Activated naive CD4-positive, alpha-beta T cell treated with anti-CD3 and anti-CD28 coated beads, Interleukin-2, amount 50 U/mL, for 72 hours (primary cell): ENCODE measurements around the gene NEK9. TPM values are rescaled to one million over a fixed set of nuclear protein-coding genes. Genes with fewer than 3 reads are reported as not detected.

Experiments
- ATAC-seq, 2 donors: fragments of 150-1000 bp; cut with Tn5 transposase; 2 replicates each; pipeline ENCODE4 v1.10.0; 2021; ENCODE audit warnings: mild to moderate bottlenecking in 2 of 2, moderate library complexity in 2 of 2
- DNase-seq, 2 donors: peaks; one replicate each; pipeline ENCODE4 v3.0.0; 2021 to 2022; ENCODE audit warnings: low spot score in 2 of 2
- H3K27ac Mint-ChIP-seq, 2 donors: one replicate each; pipeline ENCODE4 v1.8.0; 2022; ENCODE audit warnings: mild to moderate bottlenecking in 2 of 2, mixed read lengths in 2 of 2
- H3K36me3 Mint-ChIP-seq, 2 donors: one replicate each; pipeline ENCODE4 v1.8.0; 2022; ENCODE audit warnings: mixed read lengths in 2 of 2
- H3K9me3 Mint-ChIP-seq, 2 donors: one replicate each; pipeline ENCODE4 v1.8.0; 2022; ENCODE audit warnings: mixed read lengths in 2 of 2
- total RNA-seq, 2 donors: library from RNA; stranded (reverse); gene quantifications; one replicate each; pipeline ENCODE4 v1.2.3, GENCODE V29; 2022

The NEK9 gene
- total RNA-seq, 2 donors from 2014 or later: 47.9 to 63.1 TPM

DNA sequence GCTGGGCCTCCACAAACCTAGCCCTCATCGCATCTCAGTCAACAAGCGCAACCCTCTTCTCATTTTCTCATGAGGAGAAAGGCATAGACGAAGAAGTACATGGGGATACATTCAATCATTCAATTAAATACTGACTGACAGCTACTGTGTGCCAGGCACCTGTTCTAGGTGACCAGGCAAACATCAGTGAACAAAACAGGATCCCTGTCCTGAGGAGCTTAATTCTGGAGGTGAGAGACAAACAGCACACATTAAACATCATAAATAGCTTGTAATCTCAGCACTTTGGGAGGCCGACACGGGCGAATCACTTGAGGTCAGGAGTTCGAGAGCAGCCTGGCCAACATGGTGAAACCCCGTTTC, 62.7 kb downstream of the NEK9 start:
- Mint-ChIP-seq H3K36me3 (peaks cover 25 to 32% of the 10 kb centered on the region in 2 donors), H3K27ac (peak overlapping the region; percentile 91 to 99), H3K9me3 (no peaks in the 10 kb centered on the region)
- DNase-seq (no peak), ATAC-seq (peak in 1 of 2 donors; percentile 30)

DNA sequence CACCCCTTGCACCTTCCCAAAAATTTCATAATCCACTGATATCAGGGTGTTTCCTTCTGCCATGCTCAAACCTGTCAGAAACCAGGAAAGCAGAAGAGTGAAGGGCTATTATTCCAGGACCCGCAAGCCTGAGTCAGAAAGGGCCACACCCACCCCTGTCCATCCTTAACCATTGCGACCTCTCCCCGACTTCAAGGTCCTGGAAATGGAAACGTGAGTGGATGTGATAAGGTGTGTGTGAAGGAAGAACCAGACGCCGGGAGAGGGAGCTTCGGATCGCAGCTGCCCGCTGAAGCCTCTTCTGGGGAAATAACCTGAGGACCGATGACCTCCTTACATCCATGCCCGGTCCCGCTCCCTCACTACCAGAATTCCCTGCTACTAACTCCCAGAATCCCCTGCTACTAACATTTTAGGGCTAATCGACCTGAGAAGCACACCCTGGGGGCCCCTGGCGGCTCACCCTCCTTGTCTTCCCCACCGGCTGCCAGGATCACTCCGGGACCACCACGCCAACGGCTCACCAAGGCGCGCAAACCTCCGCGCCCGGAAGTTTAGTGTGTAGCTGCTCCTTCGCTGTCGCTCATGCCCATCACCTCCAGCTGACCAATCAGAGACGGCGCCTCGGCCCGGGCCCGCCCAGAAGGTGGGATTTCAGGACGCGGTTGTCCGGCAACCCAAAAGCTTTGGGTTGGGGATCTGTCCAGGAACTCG, 63.2 kb downstream of the NEK9 start, which contains the start of gene ACYP1:
TSS of gene ACYP1 (minus strand) at position 534 of the 714 bp plus-strand sequence. CDS start at position 63, 471 bp downstream.
- ATAC-seq: peak; percentile 99 to 100
- H3K9me3 Mint-ChIP-seq: no peaks in the 10 kb centered on the region
- DNase-seq: peak; percentile 94 to 96
- peak within 1 kb of the TSS; percentile 91 to 99 for H3K27ac Mint-ChIP-seq
- H3K36me3 Mint-ChIP-seq: peaks cover 25 to 38% of the 10 kb centered on the region in 2 donors

DNA sequence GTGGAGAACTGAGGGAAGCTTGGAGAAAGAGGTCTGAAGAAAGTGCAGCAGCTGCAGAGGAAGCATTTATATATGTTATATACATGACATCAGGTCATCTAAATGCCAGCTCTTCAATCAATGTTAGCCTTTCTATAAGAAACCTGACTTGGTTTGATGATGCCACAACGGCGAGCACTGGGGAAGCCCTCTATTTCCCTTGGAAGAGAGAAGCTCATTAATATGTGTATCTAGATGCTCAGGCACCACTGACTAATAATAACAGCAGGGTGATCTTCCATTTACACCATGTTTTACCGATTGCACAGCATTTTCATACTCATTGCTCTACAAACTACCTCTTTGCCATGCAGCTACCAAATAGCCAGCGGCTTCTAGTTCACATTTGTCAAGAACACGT, 63.8 kb downstream of the NEK9 start:
- H3K36me3 Mint-ChIP-seq: peaks cover 25 to 43% of the 10 kb centered on the region in 2 donors
- DNase-seq: no peak
- peak in 1 of 2 donors; percentile 14 for ATAC-seq
- H3K27ac Mint-ChIP-seq: peak overlapping the region in 1 of 2 donors; percentile 91
- no peaks in the 10 kb centered on the region for H3K9me3 Mint-ChIP-seq

DNA sequence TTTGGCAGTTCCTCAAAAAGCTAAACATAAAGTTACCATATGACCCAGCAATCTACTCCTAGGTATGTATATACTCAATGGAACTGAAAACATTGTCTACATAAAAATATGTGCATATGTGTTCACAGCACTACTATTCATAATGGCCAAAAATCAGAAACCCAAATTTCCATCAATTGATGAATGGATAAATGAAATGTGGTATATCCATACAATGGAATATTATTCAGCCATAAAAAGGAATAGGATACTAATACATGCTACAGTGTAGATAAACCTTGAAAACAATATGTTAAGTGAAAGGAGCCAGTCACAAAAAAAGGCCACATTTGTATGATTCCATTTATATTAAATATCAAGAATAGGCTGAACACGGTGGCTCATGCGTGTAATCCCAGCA, 66.4 kb downstream of the NEK9 start:
- Mint-ChIP-seq H3K36me3 (peaks cover 36 to 56% of the 10 kb centered on the region in 2 donors), H3K27ac (peak overlapping the region in 1 of 2 donors; percentile 60)
- no peak for ATAC-seq

DNA sequence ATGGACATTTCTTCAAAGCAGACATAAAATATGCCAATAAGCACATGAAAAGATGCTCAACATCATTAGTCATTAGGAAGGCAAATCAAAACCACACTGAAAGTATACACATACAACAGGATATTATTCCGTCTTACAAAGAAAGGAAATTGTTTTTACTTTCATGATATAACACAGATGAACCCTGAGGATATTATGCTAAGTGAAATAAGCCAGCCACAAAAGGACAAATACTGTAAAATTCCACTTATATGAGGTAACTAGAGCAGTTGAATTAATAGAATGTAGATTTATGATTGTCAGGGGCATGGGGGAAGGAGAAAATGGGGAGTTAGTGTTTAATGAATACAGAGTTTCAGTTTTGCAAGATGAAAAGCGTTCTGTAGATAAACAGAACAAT, 67.2 kb downstream of the NEK9 start:
- DNase-seq (no peak), ATAC-seq (no peak)
- Mint-ChIP-seq H3K36me3 (peaks cover 38 to 59% of the 10 kb centered on the region in 2 donors), H3K27ac (no peak overlapping the region), H3K9me3 (no peaks in the 10 kb centered on the region)

More for the DNA sequence above, 66.4 kb downstream of the NEK9 start:
- no peaks in the 10 kb centered on the region for H3K9me3 Mint-ChIP-seq
- no peak for DNase-seq

DNA sequence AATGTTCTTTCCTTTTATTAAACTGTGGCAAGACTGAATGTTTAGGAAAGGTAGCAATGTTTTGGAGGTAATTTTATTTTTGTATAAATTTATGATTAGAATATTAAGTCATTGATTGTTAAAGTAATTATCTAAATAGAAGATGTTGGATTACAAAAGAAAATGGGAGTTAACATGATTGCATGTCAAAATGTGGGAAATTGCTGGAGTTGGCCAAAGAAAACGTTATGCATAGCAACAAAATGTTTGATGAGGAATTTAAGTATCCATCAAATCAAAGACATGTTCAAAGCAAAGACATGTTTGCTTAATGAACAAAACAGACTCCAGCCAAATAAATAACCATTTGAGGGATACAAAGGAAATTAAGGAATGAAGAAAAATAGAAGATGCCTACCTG, 72.4 kb downstream of the NEK9 start:
- DNase-seq (no peak), ATAC-seq (no peak)
- no peak overlapping the region for H3K27ac Mint-ChIP-seq
- no peaks in the 10 kb centered on the region for H3K9me3 Mint-ChIP-seq
- H3K36me3 Mint-ChIP-seq: peaks cover 18 to 60% of the 10 kb centered on the region in 2 donors

DNA sequence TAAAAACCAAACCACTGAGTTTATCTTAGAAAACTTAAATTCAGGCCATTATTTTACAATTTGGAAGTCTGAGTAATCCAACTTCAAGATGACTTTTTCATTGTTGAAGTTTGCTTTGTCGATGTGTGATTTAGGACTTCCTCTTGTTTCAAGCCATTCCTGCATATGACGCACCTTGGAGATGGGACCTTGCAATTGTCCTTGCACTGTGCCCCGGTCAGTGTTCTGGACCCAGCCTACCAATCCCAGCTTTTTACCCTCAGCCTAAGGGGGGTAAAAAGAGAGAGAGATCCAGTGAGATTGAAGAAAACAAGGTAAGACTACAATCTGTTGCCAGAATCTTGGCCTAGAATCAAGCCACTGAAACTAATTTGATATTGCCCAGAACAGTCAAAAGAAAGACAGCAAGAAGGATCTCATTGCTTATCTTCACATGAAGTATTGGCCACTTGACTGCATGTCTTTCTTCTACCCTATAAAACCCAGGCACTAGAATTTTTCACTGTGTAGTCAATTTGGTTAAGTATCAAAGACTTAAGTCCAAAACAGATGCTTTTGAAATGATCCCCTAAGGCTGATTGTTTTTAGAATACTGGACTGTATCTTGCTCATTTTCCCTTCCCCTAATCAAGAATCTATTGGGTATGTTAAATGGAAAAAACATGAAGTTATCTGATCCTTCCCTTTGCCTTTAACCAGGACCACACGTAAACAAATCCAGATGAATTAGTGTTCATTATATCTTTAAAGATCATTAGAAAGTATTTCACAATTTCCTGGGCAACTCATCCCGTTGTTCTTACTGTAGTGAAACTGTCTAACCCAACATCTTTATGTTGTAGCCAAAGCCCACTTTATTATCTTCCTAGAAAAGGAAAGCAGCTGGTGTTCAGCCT, 73.2 kb downstream of the NEK9 start:
- no peak for DNase-seq
- H3K27ac Mint-ChIP-seq: no peak overlapping the region
- H3K9me3 Mint-ChIP-seq: no peaks in the 10 kb centered on the region
- no peak for ATAC-seq
- peaks cover 23 to 57% of the 10 kb centered on the region in 2 donors for H3K36me3 Mint-ChIP-seq

DNA sequence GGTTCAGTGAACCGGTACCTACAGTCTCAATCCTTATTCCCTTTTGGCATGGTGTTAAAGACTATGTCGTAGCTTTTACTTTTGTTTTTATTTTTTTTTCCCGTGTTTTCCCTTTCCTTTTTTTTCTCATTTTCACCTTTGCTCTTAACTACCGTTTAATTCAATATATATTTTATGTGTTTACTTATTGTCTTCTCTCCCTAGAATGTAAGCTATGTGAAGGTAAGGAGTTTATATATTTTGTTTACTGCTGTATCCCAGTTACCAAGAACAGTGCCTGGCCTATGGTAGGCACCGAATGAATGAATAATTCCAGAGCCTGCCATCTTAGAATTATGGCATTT, 75.3 kb downstream of the NEK9 start:
- Mint-ChIP-seq H3K36me3 (peaks cover 30 to 69% of the 10 kb centered on the region in 2 donors), H3K27ac (peak overlapping the region; percentile 93 to 98), H3K9me3 (no peaks in the 10 kb centered on the region)
- no peak for ATAC-seq
- no peak for DNase-seq

DNA sequence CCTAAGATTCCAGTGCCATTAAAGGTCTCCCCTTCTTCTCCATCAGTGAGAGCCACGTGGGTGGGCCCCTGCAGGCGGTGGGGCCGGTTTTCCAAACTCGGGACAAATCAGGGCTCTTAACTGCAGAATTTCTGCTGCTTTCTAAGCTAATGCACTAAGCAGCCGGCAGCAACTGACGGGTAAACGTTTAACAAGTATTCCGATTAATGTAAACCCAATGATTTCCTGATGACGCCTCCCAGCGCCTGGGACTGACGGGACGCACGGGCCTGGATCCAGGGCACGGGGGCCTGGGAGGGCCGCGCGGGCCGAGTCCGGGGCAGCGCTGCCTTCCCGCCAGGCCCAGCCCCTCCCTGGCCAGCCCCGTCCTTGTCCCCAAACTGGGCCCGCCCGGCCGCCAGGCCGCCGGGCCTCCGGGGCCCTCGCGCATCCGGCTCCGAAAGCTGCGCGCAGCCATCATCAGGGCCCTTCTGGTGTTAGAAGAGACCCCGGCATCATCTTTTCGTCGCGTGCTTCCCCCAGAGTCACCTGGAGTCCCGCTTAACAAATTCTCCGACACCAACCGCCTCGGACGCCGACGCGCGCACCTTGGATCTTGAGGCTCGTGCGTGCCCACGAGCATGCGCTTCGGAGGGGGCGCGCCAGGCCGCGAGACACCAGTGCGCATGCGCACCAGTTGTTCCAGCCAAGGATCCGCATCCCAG, 75.8 kb downstream of the NEK9 start, which contains the start of gene MLH3:
TSS of gene MLH3 (minus strand) at position 616 of the 704 bp plus-strand sequence. CDS start 1,812 bp downstream, outside the sequence.
- Mint-ChIP-seq H3K27ac (peak within 1 kb of the TSS; percentile 93 to 98), H3K9me3 (no peaks in the 10 kb centered on the region), H3K36me3 (peaks cover 26 to 69% of the 10 kb centered on the region in 2 donors)
- DNase-seq: peak; percentile 76 to 80
- peak; percentile 72 to 81 for ATAC-seq

DNA sequence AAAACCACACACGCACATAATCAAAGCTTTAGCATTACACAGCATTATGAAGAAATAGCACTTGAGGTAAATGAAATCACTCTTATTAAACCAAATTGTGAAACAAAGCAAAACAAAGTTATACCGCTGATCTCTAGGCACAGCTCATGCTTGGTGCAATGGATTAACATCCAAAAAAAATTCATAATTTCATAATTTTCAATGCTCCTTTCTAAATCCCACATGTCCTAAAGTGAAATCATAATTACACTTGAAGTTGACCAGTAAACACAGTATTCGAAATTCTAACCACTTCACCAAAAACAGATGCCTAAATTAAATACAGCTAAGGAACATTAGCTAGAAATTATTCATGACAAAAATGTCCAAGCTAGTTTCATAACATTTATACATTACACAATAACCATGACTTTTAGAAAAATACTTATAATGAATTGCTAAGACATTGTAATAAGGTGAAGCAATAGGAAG, 77.1 kb downstream of the NEK9 start:
- DNase-seq (no peak), ATAC-seq (no peak)
- Mint-ChIP-seq H3K27ac (no peak overlapping the region), H3K9me3 (no peaks in the 10 kb centered on the region), H3K36me3 (peaks cover 19 to 62% of the 10 kb centered on the region in 2 donors)

DNA sequence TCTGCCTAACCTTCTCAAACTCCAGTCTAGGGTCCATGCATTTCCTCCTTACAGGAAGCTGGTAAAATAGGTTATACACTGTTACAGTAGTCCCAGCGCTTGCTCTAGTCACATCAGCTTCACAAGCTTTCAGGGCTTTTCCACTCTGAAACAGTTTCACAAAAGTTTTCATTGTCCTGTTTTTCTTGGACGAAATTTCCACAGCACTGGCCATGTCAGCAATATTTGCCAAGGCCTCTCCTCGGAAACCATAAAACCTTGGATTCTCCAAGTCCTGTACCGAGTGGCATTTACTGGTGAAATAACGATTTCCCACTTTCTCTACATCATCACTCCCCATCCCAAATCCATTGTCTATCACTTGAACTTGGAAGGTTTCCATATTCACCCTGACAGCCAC, 77.7 kb downstream of the NEK9 start:
- Mint-ChIP-seq H3K27ac (no peak overlapping the region), H3K9me3 (no peaks in the 10 kb centered on the region), H3K36me3 (peaks cover 19 to 55% of the 10 kb centered on the region in 2 donors)
- DNase-seq: no peak
- no peak for ATAC-seq

DNA sequence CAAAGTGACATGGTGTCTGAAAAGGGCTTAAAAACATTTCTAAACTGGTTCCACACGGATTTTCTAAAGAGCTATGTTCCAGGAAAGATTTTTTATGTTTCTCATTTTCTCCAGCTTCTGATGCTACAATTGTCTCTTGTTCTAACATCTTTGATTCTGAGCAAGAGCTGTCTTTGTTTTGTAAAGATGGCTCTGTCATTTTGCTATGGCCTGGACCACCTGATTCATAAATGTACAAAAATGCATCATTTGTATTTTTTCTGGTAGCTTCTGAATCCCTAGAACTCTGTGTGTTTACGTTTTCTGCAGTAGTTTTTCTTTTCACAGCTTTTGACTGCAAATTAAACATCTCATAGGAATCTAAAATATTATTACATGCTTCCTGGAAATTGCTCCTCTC, 78.7 kb downstream of the NEK9 start:
- DNase-seq (no peak), ATAC-seq (no peak)
- Mint-ChIP-seq H3K27ac (no peak overlapping the region), H3K9me3 (no peaks in the 10 kb centered on the region), H3K36me3 (peaks cover 19 to 52% of the 10 kb centered on the region in 2 donors)

DNA sequence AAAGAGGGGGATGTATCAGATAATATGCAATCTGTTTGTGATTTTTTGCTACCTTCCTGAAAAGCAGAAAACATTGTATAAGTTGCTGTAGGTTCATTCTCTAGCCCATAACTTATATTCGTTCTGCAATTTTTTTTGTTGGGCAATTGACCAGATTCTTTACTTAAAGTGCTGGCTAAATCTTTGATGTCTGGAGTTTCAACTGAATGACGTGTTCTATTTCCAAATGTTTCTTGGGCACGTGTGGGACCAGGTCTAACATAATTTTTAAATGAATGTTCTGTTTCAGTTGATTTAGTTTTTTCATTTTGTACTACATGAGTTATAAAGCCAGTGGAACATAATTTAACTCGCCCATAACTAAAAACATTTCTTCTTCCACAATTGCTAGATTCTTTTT, 79.3 kb downstream of the NEK9 start:
- Mint-ChIP-seq H3K36me3 (peaks cover 19 to 50% of the 10 kb centered on the region in 2 donors), H3K9me3 (no peaks in the 10 kb centered on the region), H3K27ac (no peak overlapping the region)
- DNase-seq (no peak), ATAC-seq (no peak)

DNA sequence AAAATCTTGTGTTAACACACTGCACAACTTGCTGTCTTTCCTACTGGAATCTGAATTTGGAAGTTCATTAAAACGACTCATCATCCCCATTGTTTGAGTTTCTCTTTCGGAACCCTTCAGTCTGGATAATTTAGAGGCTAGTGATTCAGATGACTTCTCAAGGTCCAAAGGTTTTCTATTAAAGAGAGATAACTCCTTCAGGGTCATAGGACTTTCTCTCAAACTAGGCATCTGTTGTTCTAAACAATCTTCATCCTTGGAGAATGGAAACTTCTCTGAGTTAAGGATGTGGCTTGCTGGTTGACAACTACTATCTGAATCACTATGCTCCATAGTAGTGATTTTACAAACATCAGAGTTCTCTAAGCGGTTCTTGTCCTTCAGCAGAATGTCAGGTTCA, 79.9 kb downstream of the NEK9 start:
- DNase-seq: no peak
- ATAC-seq: peak; percentile 50 to 77
- H3K36me3 Mint-ChIP-seq: peaks cover 19 to 44% of the 10 kb centered on the region in 2 donors
- H3K27ac Mint-ChIP-seq: peak overlapping the region in 1 of 2 donors; percentile 47
- H3K9me3 Mint-ChIP-seq: no peaks in the 10 kb centered on the region

DNA sequence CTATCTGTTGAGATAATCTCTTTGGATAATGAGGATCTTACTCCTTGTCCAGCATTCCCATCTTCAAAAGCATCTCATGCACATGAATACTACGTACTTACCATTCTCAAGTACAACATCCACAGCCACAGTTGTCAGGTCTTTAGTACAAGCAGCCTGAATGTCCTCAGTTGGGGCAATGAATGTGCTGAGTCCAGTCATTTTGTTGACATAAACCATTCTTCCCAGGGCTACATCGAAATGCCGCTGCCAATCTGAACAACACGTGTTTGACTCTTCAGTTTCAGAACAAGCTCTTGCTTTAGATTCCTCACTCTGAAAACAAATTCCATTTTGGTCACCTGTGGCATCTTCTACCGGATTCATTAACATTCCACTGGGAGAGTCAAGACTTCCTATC, 80.6 kb downstream of the NEK9 start:
- DNase-seq: no peak
- no peak overlapping the region for H3K27ac Mint-ChIP-seq
- peaks cover 19 to 43% of the 10 kb centered on the region in 2 donors for H3K36me3 Mint-ChIP-seq
- H3K9me3 Mint-ChIP-seq: no peaks in the 10 kb centered on the region
- ATAC-seq: no peak

DNA sequence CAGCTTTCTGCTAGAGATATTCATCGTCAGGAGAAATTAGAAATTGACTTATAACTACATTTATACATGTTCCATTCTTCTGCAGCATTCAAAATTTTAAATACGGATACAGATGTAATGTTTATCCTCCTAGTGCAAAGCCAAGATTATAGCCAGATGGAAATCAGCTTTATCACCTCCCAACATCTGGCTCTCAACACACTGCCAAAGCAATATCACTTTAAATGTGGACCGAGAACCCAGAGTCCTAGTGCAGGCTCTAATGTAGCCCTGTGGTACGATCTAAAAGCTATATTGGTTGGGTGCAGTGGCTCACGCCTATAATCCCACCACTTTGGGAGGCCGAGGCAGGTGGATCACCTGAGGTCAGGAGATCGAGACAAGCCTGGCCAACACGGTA, 82.1 kb downstream of the NEK9 start:
- no peaks in the 10 kb centered on the region for H3K9me3 Mint-ChIP-seq
- H3K36me3 Mint-ChIP-seq: peaks cover 19 to 33% of the 10 kb centered on the region in 2 donors
- H3K27ac Mint-ChIP-seq: peak overlapping the region; percentile 8 to 40
- DNase-seq: no peak
- ATAC-seq: no peak
